Gastrocnemius medialis (tissue), 4 donors: Measurements from ENCODE around the gene FEN1. TPM values are rescaled to one million over a fixed set of nuclear protein-coding genes. Genes with fewer than 3 reads are reported as not detected.

Experiments
- ATAC-seq, 2 donors: fragments of 150-250 bp; one replicate each; pipeline ENCODE4 v1.9.1; 2016
- DNase-seq, 2 donors: peaks; one replicate each; pipeline ENCODE4 v3.0.0-alpha.2; 2019
- H3K27ac ChIP-seq, 4 donors: fragments of 200-600 bp; sonication (generic); 1 replicate in 1 of 4; 2 replicates in 3 of 4; pipeline ENCODE4 v1.5.1; 2016 to 2018; ENCODE audit warnings: mild to moderate bottlenecking in 2 of 4, moderate library complexity in 1 of 4
- H3K27me3 ChIP-seq, 3 donors: fragments of 200-600 bp; sonication (generic) in 2 of 3; 1 replicate in 1 of 3; 2 replicates in 2 of 3; pipeline versions ENCODE4 v1.5.1 to v1.6.0; 2016 to 2019; ENCODE audit warnings: mild to moderate bottlenecking in 1 of 3, moderate library complexity in 1 of 3
- H3K36me3 ChIP-seq, 2 donors: fragments of 200-600 bp; sonication (generic) in 1 of 2; one replicate each; pipeline ENCODE4 v1.5.1; 2017 to 2018
- H3K4me1 ChIP-seq, 2 donors: fragments of 200-600 bp; sonication (generic) in 1 of 2; one replicate each; pipeline ENCODE4 v1.5.1; 2016 to 2017; ENCODE audit warnings: mild to moderate bottlenecking in 2 of 2
- H3K4me3 ChIP-seq, 4 donors: fragments of 200-600 bp; sonication (generic) in 3 of 4; 1 replicate in 1 of 4; 2 replicates in 3 of 4; pipeline ENCODE4 v1.5.1; 2016 to 2019; ENCODE audit warnings: mild to moderate bottlenecking in 2 of 4
- H3K9me3 ChIP-seq, 3 donors: fragments of 200-600 bp; sonication (generic) in 2 of 3; 1 replicate in 1 of 3; 2 replicates in 2 of 3; pipeline ENCODE4 v1.5.1; 2016 to 2019
- POLR2A ChIP-seq, 2 donors: fragments of 450-650 bp; IDR thresholded peaks; one replicate each; pipeline ENCODE4 v1.6.1; 2017; ENCODE audit warnings: antibody characterized with exemption in 2 of 2, mild to moderate bottlenecking in 2 of 2, moderate library complexity in 2 of 2
- in situ Hi-C, 4 donors: fragments of 200-750 bp; cut with MboI; loops; one replicate each; pipeline versions ENCODE4 v1.15.0 to v1.8.0; 2017; ENCODE audit warnings: low sequenced_read_pairs in 4 of 4
- intact Hi-C: fragments of 100-400 bp; cut with DNase I; formaldehyde crosslinking; loops from one replicate; pipeline ENCODE4 v1.15.1; 2023; ENCODE audit warnings: low total_unique reads
- total RNA-seq, 4 donors: library from RNA; depleted of rRNA; stranded (reverse); fragments of >200 nt; gene quantifications; one replicate each; pipeline versions ENCODE4 v1.1.0 to v1.2.3, GENCODE V29; 2016
- TF ChIP-seq, protein P1 (sequence below), 5 experiments: fragments of 450-650 bp in 3 of 5; fragments of 200-600 bp in 2 of 5; sonication (generic) in 2 of 5; IDR thresholded peaks in 4 of 5; conservative IDR thresholded peaks in 1 of 5; 1 replicate in 4 of 5; 2 replicates in 1 of 5; pipeline ENCODE4 v1.5.1; 2016 to 2019; ENCODE audit warnings: antibody characterized with exemption in 5 of 5, mild to moderate bottlenecking in 3 of 5, moderate library complexity in 3 of 5

Gene FEN1
- total RNA-seq, 4 donors from 2014 or later: 7.4 to 15.7 (median 9.5) TPM

DNA sequence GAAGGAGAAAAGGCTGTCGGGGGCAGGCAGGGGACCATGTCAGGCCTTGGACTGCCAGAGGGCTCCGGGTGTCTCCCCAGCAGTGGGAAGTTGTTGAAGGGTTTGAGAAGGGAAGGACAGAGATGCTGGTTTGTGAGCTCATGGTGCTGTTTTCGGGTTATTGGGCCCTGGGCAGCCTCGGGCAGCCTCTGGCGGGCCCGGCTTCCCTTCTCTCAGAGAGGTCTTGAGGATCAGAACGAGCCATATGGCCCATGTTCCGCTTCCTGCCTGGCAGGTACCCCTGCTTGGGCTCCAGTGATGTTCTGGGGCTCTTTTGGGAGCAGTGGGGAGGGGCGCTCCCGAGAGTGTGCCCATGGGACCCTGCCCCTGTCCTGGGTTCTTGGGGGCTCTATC, 30.5 kb upstream of the FEN1 start:
- no peaks in the 10 kb centered on the region for H3K9me3 ChIP-seq
- ATAC-seq: no peak
- H3K27ac ChIP-seq: no peak overlapping the region
- TF ChIP-seq, protein P1, sequence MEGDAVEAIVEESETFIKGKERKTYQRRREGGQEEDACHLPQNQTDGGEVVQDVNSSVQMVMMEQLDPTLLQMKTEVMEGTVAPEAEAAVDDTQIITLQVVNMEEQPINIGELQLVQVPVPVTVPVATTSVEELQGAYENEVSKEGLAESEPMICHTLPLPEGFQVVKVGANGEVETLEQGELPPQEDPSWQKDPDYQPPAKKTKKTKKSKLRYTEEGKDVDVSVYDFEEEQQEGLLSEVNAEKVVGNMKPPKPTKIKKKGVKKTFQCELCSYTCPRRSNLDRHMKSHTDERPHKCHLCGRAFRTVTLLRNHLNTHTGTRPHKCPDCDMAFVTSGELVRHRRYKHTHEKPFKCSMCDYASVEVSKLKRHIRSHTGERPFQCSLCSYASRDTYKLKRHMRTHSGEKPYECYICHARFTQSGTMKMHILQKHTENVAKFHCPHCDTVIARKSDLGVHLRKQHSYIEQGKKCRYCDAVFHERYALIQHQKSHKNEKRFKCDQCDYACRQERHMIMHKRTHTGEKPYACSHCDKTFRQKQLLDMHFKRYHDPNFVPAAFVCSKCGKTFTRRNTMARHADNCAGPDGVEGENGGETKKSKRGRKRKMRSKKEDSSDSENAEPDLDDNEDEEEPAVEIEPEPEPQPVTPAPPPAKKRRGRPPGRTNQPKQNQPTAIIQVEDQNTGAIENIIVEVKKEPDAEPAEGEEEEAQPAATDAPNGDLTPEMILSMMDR (IDR thresholded peaks at IDR 0.05 in 4 of 5, conservative IDR thresholded peaks at IDR 0.05 in 1 of 5): no peak
- no peak for TF ChIP-seq POLR2A (IDR thresholded peaks at IDR 0.05)
- no peak for DNase-seq
- H3K4me1 ChIP-seq: no peaks in the 10 kb centered on the region
- H3K4me3 ChIP-seq: no peak overlapping the region
- peaks cover 7 to 17% (median 8%) of the 10 kb centered on the region in 3 donors for H3K27me3 ChIP-seq
- in situ Hi-C loops (no loop called here), intact Hi-C loops (no loop called here)
- no peaks in the 10 kb centered on the region for H3K36me3 ChIP-seq

DNA sequence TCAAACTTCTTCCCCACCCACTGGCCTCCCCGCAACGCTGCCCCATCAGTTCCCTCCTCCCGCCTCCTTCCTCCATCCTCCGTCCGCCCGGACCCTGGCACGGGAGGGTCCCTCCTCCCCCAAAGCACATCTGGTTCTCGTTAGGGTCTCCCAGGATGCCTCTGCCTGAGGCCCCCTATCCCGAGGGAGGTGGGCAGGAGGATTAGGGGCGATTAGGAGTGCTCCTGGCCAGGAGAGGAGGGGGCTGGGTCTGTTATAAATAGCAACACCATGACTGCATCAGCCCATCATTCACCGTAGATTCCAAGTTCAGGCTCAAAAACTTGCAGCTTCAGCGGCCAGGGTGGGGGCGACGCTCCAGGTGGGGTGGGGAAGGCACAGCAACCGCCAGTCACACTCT, 29.9 kb upstream of the FEN1 start:
- no peaks in the 10 kb centered on the region for H3K9me3 ChIP-seq
- intact Hi-C loops: no loop called here
- H3K4me3 ChIP-seq: no peak overlapping the region
- ATAC-seq: no peak
- no peaks in the 10 kb centered on the region for H3K36me3 ChIP-seq
- DNase-seq: no peak
- no peak overlapping the region for H3K27ac ChIP-seq
- TF ChIP-seq, protein P1 (IDR thresholded peaks at IDR 0.05 in 4 of 5, conservative IDR thresholded peaks at IDR 0.05 in 1 of 5): no peak
- no peak for TF ChIP-seq POLR2A (IDR thresholded peaks at IDR 0.05)
- in situ Hi-C loops: no loop called here
- peaks cover 7 to 17% (median 8%) of the 10 kb centered on the region in 3 donors for H3K27me3 ChIP-seq
- H3K4me1 ChIP-seq: no peaks in the 10 kb centered on the region

DNA sequence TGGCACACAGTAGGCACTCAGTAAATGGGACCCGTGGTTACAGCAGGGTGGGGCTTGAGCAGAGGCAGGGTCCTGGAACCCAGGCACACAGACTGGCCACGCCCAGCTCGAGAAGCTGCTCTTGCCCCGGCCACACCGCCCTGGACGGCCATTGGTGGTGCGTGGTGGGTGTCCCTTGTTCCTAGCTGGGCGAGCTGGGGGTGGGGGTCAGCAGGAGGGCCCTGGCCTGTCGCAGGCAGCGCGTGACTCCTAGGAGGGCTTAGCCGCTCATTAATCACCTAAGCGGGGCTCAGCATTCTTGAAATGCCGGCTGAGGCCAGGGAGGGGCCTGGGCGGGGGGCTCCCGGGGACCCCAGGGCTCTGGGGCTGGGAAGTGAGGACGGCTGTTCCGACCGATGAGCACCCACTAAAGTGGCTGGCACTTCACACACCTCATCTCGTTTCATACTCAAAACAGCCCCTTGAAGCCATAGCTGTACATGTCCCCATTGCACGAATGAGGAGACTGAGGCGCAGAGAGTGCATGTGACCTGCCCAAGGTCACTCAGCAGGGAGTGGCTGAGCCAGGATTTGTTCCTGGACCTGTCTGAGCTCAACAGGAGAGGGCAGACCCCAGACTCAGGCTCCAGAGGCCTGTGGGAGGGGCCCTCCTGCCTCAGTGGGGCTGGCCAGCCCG, 28.6 kb upstream of the FEN1 start:
- no peaks in the 10 kb centered on the region for H3K4me1 ChIP-seq
- in situ Hi-C loops (no loop called here), intact Hi-C loops (no loop called here)
- DNase-seq (no peak), ATAC-seq (no peak)
- no peaks in the 10 kb centered on the region for H3K9me3 ChIP-seq
- no peak overlapping the region for H3K4me3 ChIP-seq
- TF ChIP-seq, protein P1 (IDR thresholded peaks at IDR 0.05 in 4 of 5, conservative IDR thresholded peaks at IDR 0.05 in 1 of 5): no peak
- no peak for TF ChIP-seq POLR2A (IDR thresholded peaks at IDR 0.05)
- H3K36me3 ChIP-seq: no peaks in the 10 kb centered on the region
- H3K27ac ChIP-seq: no peak overlapping the region
- peaks cover 7 to 17% (median 8%) of the 10 kb centered on the region in 3 donors for H3K27me3 ChIP-seq

DNA sequence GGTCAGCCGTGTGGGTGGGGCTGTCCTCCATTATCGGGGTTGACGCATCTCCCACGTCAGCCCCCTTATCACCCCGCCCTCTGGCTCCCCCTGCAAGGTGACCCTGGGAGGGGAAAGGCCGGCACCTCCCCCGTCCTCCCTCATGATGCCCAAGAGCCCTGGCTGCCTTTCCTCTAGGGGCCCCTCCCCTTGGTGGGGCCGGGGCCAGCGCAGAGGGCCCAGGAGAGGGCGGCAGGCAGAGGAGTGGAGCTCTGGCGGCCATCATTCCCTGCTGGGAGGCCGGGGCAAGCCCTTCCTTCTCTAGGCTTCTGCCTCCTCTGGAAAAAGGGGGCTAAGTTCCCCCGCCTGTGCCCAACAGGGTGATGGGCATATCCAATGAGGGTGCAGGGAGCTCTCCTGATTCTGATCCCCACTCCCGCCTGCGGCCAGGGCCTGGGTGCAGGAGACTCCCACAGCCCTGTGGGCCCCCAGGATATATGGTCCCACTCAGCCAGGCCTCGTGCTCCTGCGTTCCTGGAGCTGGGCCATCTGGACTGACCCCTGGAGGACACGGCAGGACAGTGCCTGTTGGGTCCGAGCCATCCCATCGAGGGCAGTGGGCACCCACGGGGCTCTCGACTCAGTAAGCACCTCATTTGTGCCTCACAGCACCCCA, 28.0 kb upstream of the FEN1 start:
- no peaks in the 10 kb centered on the region for H3K9me3 ChIP-seq
- no peak overlapping the region for H3K4me3 ChIP-seq
- in situ Hi-C loops: no loop called here
- H3K27ac ChIP-seq: no peak overlapping the region
- no peaks in the 10 kb centered on the region for H3K36me3 ChIP-seq
- no peak for TF ChIP-seq POLR2A (IDR thresholded peaks at IDR 0.05)
- TF ChIP-seq, protein P1 (IDR thresholded peaks at IDR 0.05 in 4 of 5, conservative IDR thresholded peaks at IDR 0.05 in 1 of 5): no peak
- no peak for DNase-seq
- no peak for ATAC-seq
- intact Hi-C loops: no loop called here
- peaks cover 7 to 17% (median 8%) of the 10 kb centered on the region in 3 donors for H3K27me3 ChIP-seq
- H3K4me1 ChIP-seq: no peaks in the 10 kb centered on the region
